WTC11 (cell line): ENCODE measurements around the gene GCK.

Source experiments
- CTCF ChIP-seq: fragments of 200-600 bp; IDR thresholded peaks from 2 replicates; pipeline ENCODE4 v1.8.0; 2022; ENCODE audit warnings: antibody characterized with exemption
- ESRRA ChIP-seq: sonication (generic); formaldehyde crosslinking; IDR thresholded peaks from 2 replicates; pipeline ENCODE4 v1.8.1; 2022; ENCODE audit warnings: mild to moderate bottlenecking, missing genetic modification reagents, borderline replicate concordance
- JUN ChIP-seq: sonication (generic); formaldehyde crosslinking; IDR thresholded peaks from 2 replicates; pipeline ENCODE4 v1.8.0; 2023; ENCODE audit warnings: mild to moderate bottlenecking, missing genetic modification reagents
- MAX ChIP-seq: sonication (generic); formaldehyde crosslinking; IDR thresholded peaks from 2 replicates; pipeline ENCODE4 v1.8.0; 2022; ENCODE audit warnings: mild to moderate bottlenecking, missing genetic modification reagents
- TP53 ChIP-seq: sonication (generic); formaldehyde crosslinking; IDR thresholded peaks from 2 replicates; pipeline ENCODE4 v1.8.1; 2023; ENCODE audit warnings: mild to moderate bottlenecking, missing genetic modification reagents
- ZNF138 ChIP-seq: sonication (generic); formaldehyde crosslinking; conservative IDR thresholded peaks from 2 replicates; pipeline ENCODE4 v1.8.1; 2022; ENCODE audit warnings: mild to moderate bottlenecking, moderate library complexity, missing genetic modification reagents
- TF ChIP-seq, protein P1 (sequence below): sonication (generic); formaldehyde crosslinking; IDR thresholded peaks from 2 replicates; pipeline ENCODE4 v1.8.1; 2022; ENCODE audit warnings: low read depth, missing genetic modification reagents, borderline replicate concordance
- TF ChIP-seq, protein P2 (sequence below): sonication (generic); formaldehyde crosslinking; IDR thresholded peaks from 2 replicates; pipeline ENCODE4 v1.8.1; 2022; ENCODE audit warnings: mild to moderate bottlenecking, missing genetic modification reagents, moderate library complexity, borderline replicate concordance

GRCh38 chr7:44197474-44197873, 8.2 kb upstream of the GCK start:
- TF ChIP-seq ESRRA (CRISPR knock-in tag) (no peak), CTCF (no peak), MAX (CRISPR knock-in tag) (no peak), ZNF138 (no peak), JUN (CRISPR knock-in tag) (no peak), TP53 (CRISPR knock-in tag) (no peak)
- TF ChIP-seq, protein P1, sequence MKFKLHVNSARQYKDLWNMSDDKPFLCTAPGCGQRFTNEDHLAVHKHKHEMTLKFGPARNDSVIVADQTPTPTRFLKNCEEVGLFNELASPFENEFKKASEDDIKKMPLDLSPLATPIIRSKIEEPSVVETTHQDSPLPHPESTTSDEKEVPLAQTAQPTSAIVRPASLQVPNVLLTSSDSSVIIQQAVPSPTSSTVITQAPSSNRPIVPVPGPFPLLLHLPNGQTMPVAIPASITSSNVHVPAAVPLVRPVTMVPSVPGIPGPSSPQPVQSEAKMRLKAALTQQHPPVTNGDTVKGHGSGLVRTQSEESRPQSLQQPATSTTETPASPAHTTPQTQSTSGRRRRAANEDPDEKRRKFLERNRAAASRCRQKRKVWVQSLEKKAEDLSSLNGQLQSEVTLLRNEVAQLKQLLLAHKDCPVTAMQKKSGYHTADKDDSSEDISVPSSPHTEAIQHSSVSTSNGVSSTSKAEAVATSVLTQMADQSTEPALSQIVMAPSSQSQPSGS: no peak
- TF ChIP-seq, protein P2, sequence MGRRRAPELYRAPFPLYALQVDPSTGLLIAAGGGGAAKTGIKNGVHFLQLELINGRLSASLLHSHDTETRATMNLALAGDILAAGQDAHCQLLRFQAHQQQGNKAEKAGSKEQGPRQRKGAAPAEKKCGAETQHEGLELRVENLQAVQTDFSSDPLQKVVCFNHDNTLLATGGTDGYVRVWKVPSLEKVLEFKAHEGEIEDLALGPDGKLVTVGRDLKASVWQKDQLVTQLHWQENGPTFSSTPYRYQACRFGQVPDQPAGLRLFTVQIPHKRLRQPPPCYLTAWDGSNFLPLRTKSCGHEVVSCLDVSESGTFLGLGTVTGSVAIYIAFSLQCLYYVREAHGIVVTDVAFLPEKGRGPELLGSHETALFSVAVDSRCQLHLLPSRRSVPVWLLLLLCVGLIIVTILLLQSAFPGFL (CRISPR knock-in tag): no peak
